Myocyte (in vitro differentiated cells): Measurements from ENCODE around the gene GAPT. TPM values are rescaled to one million over a fixed set of nuclear protein-coding genes. Genes with fewer than 3 reads are reported as not detected.
"Not testable (repeated sequence)": the region's sequence is repeated elsewhere in the genome, so short reads cannot be mapped to it uniquely, and the experiment has no call there.

Experiments
- DNase-seq: peaks from one replicate; pipeline ENCODE4 v3.0.0-alpha.2; 2012; ENCODE audit warnings: low read depth
- microRNA-seq: library from miRNA; unstranded; fragments of <30 nt; microRNA quantifications from one replicate; pipeline ENCODE4, GENCODE V29; 2016
- total RNA-seq: library from RNA; depleted of rRNA; stranded (reverse); fragments of >200 nt; gene quantifications from 2 replicates; pipeline ENCODE4 v1.2.3, GENCODE V29; 2014

GAPT gene
- total RNA-seq, 1 donor from 2014 or later = not detected

DNA sequence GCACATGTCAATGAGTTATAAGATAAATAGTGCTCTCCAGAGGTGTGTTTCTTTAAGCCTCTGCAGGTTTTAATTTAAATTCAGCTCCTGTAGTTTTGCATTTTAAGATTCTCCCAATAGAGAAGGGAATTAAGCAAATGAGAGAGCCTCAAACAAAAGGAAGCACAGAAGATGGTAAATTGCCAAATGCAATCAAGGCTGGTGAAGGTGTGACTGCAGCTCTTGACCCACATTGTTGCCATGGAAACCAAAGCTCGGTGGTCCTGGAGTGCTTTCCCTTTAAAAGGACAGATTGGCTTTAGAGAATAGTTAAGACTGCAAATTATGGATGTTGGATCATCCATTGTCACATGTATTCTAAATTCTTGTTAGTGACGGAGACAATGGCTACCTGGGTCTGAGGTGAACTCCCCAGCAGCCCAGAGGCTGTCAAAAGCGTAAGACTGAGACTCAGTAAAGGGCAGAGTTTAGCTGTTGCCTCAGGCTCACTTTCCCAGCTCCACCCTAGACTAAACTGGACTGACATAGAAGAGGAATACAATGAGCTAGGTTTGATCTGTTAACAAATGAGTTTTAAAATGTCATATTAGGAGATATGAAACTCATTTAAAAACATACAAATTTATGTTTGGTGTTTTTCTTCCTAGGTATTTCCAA, 12.3 kb downstream of the GAPT start:
- no peak for DNase-seq

DNA sequence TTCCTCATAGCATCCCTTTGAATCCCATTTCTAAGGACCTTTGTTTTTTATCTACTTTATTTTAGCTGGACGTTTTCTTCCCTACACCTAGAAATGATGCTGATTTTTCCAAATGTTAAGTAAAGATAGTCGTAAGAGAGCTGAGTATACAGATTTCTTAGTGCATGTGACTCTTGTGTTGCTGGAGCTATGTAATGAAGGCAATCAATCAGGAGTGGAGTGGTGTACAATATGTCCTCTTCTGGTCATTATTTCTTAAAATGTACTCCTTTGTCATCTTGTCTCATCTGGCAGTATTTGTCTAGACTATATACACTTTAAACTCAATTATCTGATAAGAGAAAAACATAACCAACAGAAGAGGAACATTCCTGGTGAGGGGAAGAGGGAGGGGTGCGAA, 13.5 kb downstream of the GAPT start:
- DNase-seq = no peak

- DNase-seq = no peak
Measured at GRCh38 chr5:58505502-58505901, 14.3 kb downstream of the GAPT start.

DNA sequence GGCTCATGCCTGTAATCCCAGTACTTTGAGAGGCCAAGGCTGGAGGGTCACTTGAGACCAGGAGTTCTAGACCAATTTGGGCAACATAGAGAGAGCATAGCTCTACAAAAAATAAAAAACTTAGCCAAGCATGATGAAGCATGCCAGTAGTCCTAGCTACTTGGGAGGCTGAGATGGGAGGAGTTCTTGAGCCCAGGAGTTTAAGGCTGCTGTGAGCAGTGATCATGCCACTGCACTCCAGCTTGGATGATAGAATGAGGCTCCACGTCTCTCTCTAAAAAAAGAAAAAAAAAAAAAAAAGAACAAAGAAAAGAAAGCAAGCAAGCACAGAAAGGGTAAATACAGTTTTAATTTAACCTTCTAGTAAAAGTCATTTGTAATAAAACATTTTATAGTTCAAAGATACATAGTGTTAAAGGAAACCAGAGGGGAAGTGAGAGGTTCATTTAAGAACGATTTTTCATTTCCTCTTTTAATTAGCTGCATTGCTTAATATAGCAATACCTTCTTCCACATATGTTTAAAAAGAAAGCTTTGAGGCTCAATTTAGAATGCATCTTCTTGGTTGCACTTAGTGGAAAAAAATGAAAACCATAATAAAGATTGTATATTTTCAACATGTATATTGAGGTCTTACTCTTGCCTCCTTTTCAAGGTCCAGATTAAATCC, 14.9 kb downstream of the GAPT start:
- no peak for DNase-seq

DNA sequence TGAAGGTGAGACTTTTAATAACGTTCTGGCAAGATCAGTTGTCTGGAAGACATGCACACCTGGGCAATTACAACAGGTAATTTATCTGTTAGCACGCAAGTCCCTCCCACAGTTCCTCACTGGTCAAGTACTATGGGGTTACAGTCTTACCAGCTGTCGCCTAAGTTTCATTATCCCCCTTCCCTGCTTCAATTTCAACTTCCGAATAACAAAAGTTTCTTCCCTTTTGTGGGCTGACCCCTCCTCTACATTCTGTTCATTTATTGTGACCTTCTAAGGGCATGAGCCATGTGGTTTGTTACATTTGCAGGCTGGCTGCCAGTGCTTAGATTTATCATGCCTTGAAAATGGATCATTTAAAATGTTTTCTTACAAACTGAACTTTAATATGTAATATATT, 16.5 kb downstream of the GAPT start:
- no peak for DNase-seq

- DNase-seq = no peak
Measured at GRCh38 chr5:58517198-58517597, 26.0 kb downstream of the GAPT start.

GRCh38 chr5:58523956-58524355, 32.7 kb downstream of the GAPT start:
- no peak for DNase-seq

- no peak for DNase-seq
Measured at GRCh38 chr5:58524571-58524970, 33.3 kb downstream of the GAPT start.

GRCh38 chr5:58530942-58531490, 39.8 kb downstream of the GAPT start:
- no peak for DNase-seq

- DNase-seq = not testable (repeated sequence)
Measured at GRCh38 chr5:58541935-58542334, 50.7 kb downstream of the GAPT start.

GRCh38 chr5:58542709-58543108, 51.5 kb downstream of the GAPT start:
- DNase-seq = no peak

DNA sequence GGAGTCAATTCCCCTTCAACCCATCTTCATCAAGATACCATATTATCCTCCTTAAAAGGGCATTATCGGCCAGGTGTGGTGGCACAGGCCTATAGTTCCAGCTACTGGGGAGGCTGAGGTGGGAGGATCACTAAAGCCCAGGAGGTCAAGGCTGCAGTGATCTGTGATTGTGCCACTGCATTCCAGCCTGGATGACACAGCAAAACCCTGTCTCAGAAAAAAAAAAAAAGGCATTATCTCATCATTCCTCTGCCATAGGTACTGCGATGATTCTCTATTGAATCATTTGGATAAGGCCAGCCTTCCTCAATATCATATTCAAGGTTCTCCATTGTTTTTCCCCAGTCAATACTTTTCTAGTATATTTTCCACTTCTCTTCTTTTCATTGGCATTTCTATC, 52.5 kb downstream of the GAPT start:
- DNase-seq = no peak

DNA sequence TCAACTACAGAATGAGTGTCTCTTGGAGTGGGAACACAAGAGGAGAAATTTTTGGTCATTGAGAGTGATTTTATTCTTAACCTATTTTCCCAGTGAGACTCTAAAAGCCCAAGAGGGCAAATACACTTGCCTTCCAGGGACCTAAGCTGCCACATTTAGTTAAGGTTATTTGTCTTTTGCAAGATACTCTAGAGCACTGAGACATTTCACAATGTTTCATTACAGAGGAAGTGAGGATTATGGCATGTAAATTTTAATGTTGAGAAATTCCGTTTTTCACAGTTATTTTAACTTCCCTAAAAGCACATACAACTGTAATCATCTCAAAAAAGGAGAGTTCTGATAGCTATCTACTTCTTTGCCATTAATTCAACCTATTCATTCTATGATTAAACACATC, 53.0 kb downstream of the GAPT start:
- no peak for DNase-seq

- DNase-seq = no peak
Measured at GRCh38 chr5:58544926-58545325, 53.7 kb downstream of the GAPT start.

GRCh38 chr5:58545912-58546311, 54.7 kb downstream of the GAPT start:
- DNase-seq = no peak

Small RNA genes lying within 50 kb of the gene (microRNA-seq; reads per million reads assigned to microRNA genes)
- not detected for gene MIR548AE2

Other genes starting within 250 kb of the GAPT start
- gene PLK2, start 31.3 kb upstream of the GAPT start, total RNA-seq = 171 and 198 TPM in 2 replicates
- not detected in 2 replicates for gene RAB3C, start 91.6 kb downstream of the GAPT start, total RNA-seq